Fibroblast of lung (primary cell): Measurements from ENCODE around the gene ABCC5. TPM values are rescaled to one million over a fixed set of nuclear protein-coding genes. Genes with fewer than 3 reads are reported as not detected.

Experiments
- DNase-seq, 2 donors: peaks; one replicate each; pipeline versions ENCODE4 v3.0.0 to v3.0.0-alpha.2; 2010; ENCODE audit warnings: low read depth in 2 of 2
- H2AFZ ChIP-seq: 2 replicates; pipeline ENCODE4 v1.5.1; 2012; ENCODE audit warnings: low read length, control low read depth, inconsistent platforms
- H3K27ac ChIP-seq: 2 replicates; pipeline ENCODE4 v1.5.1; 2011; ENCODE audit warnings: low read length, control low read depth; ENCODE audit not compliant: insufficient read depth
- H3K27me3 ChIP-seq: 2 replicates; pipeline ENCODE4 v1.5.1; 2011; ENCODE audit warnings: mild to moderate bottlenecking, low read length; ENCODE audit not compliant: control insufficient read depth, insufficient read depth
- H3K36me3 ChIP-seq: 2 replicates; pipeline ENCODE4 v1.5.1; 2011; ENCODE audit warnings: low read length; ENCODE audit not compliant: control insufficient read depth, insufficient read depth
- H3K4me1 ChIP-seq: 2 replicates; pipeline ENCODE4 v1.5.1; 2011; ENCODE audit warnings: low read length; ENCODE audit not compliant: control insufficient read depth, insufficient read depth; ENCODE audit errors: extremely low read depth
- H3K4me2 ChIP-seq: 2 replicates; pipeline ENCODE4 v1.5.1; 2011; ENCODE audit warnings: low read length, control low read depth; ENCODE audit not compliant: insufficient read depth; ENCODE audit errors: extremely low read depth
- H3K4me3 ChIP-seq, 4 experiments: fragments of 200-600 bp in 1 of 4; sonication (generic) in 1 of 4; replicated peaks in 1 of 4; 2 replicates each; pipeline ENCODE4 v1.5.1; 2011 to 2016; ENCODE audit warnings: low read length in 4 of 4, low read depth in 3 of 4, mild to moderate bottlenecking in 3 of 4, control low read depth in 2 of 4, inconsistent platforms in 1 of 4, mixed read lengths in 1 of 4; ENCODE audit not compliant: insufficient read depth in 1 of 4; ENCODE audit errors: control extremely low read depth in 1 of 4
- H3K79me2 ChIP-seq: 2 replicates; pipeline ENCODE4 v1.5.1; 2012; ENCODE audit warnings: mild to moderate bottlenecking, low read length, inconsistent platforms; ENCODE audit not compliant: control insufficient read depth, insufficient read depth
- H3K9ac ChIP-seq: 2 replicates; pipeline ENCODE4 v1.5.1; 2011; ENCODE audit warnings: mild to moderate bottlenecking, low read length, control low read depth; ENCODE audit not compliant: insufficient read depth
- H3K9me3 ChIP-seq: 2 replicates; pipeline ENCODE4 v1.5.1; 2012; ENCODE audit warnings: low read depth, low read length; ENCODE audit not compliant: control insufficient read depth, insufficient read depth
- H4K20me1 ChIP-seq: 2 replicates; pipeline ENCODE4 v1.5.1; 2011; ENCODE audit warnings: low read length; ENCODE audit not compliant: control insufficient read depth, insufficient read depth; ENCODE audit errors: extremely low read depth
- CTCF ChIP-seq, 2 donors: IDR thresholded peaks in 1 of 2; conservative IDR thresholded peaks in 1 of 2; 1 replicate in 1 of 2; 2 replicates in 1 of 2; pipeline ENCODE4 v1.5.1; 2011 to 2012; ENCODE audit warnings: low read length in 2 of 2, control low read depth in 1 of 2, inconsistent platforms in 1 of 2, low read depth in 1 of 2, mild to moderate bottlenecking in 1 of 2
- EZH2 ChIP-seq: IDR thresholded peaks from 2 replicates; pipeline ENCODE4 v1.5.1; 2012; ENCODE audit warnings: low read length, control low read depth, mild to moderate bottlenecking; ENCODE audit errors: missing control alignments
- polyA plus RNA-seq, 2 donors: library from polyadenylated mRNA; depleted of rRNA in 1 of 2; stranded (reverse) in 1 of 2; unstranded in 1 of 2; fragments of >200 nt; gene quantifications; 2 replicates each; pipeline ENCODE4 v1.2.1, GENCODE V29; 2011 to 2012; ENCODE audit warnings: missing spikeins in 1 of 2
- total RNA-seq: library from RNA; depleted of rRNA; stranded (reverse); fragments of >200 nt; gene quantifications from 2 replicates; pipeline ENCODE4 v1.2.1, GENCODE V29; 2014

Gene ABCC5
- total and polyA plus RNA-seq, 2 donors (not counting 1 experiment from before 2014, with no cell fraction given) = 13.2 to 18.8 TPM

GRCh38 chr3:183946037-183946436, 71.6 kb downstream of the ABCC5 start:
- Histone ChIP-seq H3K4me3 (no peak overlapping the region), H3K79me2 (no peaks in the 10 kb centered on the region), H3K9me3 (no peaks in the 10 kb centered on the region), H3K36me3 (peaks cover 9% of the 10 kb centered on the region), H2AFZ (no peak overlapping the region), H3K27me3 (no peaks in the 10 kb centered on the region), H3K9ac (no peak overlapping the region), H3K4me2 (no peak overlapping the region), H3K27ac (no peak overlapping the region), H4K20me1 (no peaks in the 10 kb centered on the region), H3K4me1 (no peaks in the 10 kb centered on the region)
- DNase-seq = no peak
- no peak for TF ChIP-seq EZH2
- no peak for TF ChIP-seq CTCF (conservative IDR thresholded peaks at IDR 0.05 in 1 of 2, IDR thresholded peaks at IDR 0.05 in 1 of 2; ENCODE audit: low read depth in 1 of 2, low read length in 2 of 2)

DNA sequence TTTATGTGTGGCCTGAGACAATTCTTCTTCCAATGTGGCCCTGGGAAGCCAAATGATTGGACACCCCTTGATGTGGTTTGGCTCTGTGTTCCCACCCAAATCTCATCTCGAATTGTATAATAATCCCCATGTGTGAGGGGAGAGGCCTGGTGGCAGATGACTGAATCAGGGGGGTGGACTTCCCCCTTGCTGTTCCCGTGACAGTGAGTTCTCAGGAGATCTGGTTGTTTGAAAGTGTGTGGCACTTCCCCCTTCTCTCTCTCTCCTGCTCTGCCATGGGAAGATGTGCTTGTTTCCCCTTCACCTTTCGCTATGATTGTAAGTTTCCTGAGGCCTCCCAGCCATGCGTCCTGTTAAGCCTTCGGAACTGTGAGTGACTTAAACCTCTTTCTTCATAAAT, 72.9 kb downstream of the ABCC5 start:
- Histone ChIP-seq H3K9me3 (no peaks in the 10 kb centered on the region), H3K4me2 (no peak overlapping the region), H3K27me3 (no peaks in the 10 kb centered on the region), H3K79me2 (no peaks in the 10 kb centered on the region), H3K36me3 (peaks cover 7% of the 10 kb centered on the region), H4K20me1 (no peaks in the 10 kb centered on the region), H3K9ac (no peak overlapping the region), H3K4me1 (no peaks in the 10 kb centered on the region), H2AFZ (no peak overlapping the region), H3K27ac (no peak overlapping the region), H3K4me3 (no peak overlapping the region)
- no peak for DNase-seq
- TF ChIP-seq CTCF (conservative IDR thresholded peaks at IDR 0.05 in 1 of 2, IDR thresholded peaks at IDR 0.05 in 1 of 2; ENCODE audit: low read depth in 1 of 2, low read length in 2 of 2) (no peak), EZH2 (no peak)

- DNase-seq = no peak
- Histone ChIP-seq H3K9me3 (no peaks in the 10 kb centered on the region), H3K36me3 (peaks cover 6% of the 10 kb centered on the region), H2AFZ (no peak overlapping the region), H3K4me1 (no peaks in the 10 kb centered on the region), H3K9ac (no peak overlapping the region), H3K4me3 (no peak overlapping the region), H4K20me1 (no peaks in the 10 kb centered on the region), H3K27me3 (no peaks in the 10 kb centered on the region), H3K4me2 (no peak overlapping the region), H3K27ac (no peak overlapping the region), H3K79me2 (no peaks in the 10 kb centered on the region)
- TF ChIP-seq EZH2 (no peak), CTCF (conservative IDR thresholded peaks at IDR 0.05 in 1 of 2, IDR thresholded peaks at IDR 0.05 in 1 of 2; ENCODE audit: low read depth in 1 of 2, low read length in 2 of 2) (no peak)
These were observed 73.9 kb downstream of the ABCC5 start for GRCh38 chr3:183943739-183944138.
